ENCODE data around the gene PPP2R3B.
A peak's percentile ranks its signal among the peaks of the same experiment; 100 is the strongest.
"Not testable (repeated sequence)": the region's sequence is repeated elsewhere in the genome, so short reads cannot be mapped to it uniquely, and the experiment has no call there.

The PPP2R3B gene

GRCh38 chrX:413322-414201 is 26.9 kb upstream of the PPP2R3B start:
- DNase-seq = peak; percentile 44

- DNase-seq = no peak
Measured at GRCh38 chrX:410296-410695, 23.6 kb upstream of the PPP2R3B start.

- no peak for DNase-seq
Measured at GRCh38 chrX:405149-405548, 18.4 kb upstream of the PPP2R3B start.

- DNase-seq = no peak
Measured at GRCh38 chrX:404656-405055, 17.9 kb upstream of the PPP2R3B start.

- no peak for DNase-seq
Measured at GRCh38 chrX:402857-403256, 16.1 kb upstream of the PPP2R3B start.

- DNase-seq = no peak
Measured at GRCh38 chrX:400258-400657, 13.6 kb upstream of the PPP2R3B start.

- no peak for DNase-seq
Measured at GRCh38 chrX:397575-397974, 10.9 kb upstream of the PPP2R3B start.

GRCh38 chrX:394830-395229 is 8.1 kb upstream of the PPP2R3B start:
- no peak for DNase-seq

GRCh38 chrX:392575-392846 is 5.8 kb upstream of the PPP2R3B start:
- no peak for DNase-seq

- no peak for DNase-seq
Measured at GRCh38 chrX:391717-392574, 5.2 kb upstream of the PPP2R3B start.

- no peak for DNase-seq
Measured at GRCh38 chrX:390459-390858, 3.8 kb upstream of the PPP2R3B start.

- DNase-seq = no peak
Measured at GRCh38 chrX:389021-389441, 2.3 kb upstream of the PPP2R3B start.

- no peak for DNase-seq
Measured at GRCh38 chrX:387729-388128, 1.0 kb upstream of the PPP2R3B start.

GRCh38 chrX:386239-386767 is 404 bp downstream of the PPP2R3B start:
- no peak for DNase-seq

GRCh38 chrX:385736-386135 is 971 bp downstream of the PPP2R3B start:
- not testable (repeated sequence) for DNase-seq

GRCh38 chrX:384861-385260 is 1.8 kb downstream of the PPP2R3B start:
- DNase-seq = no peak

- DNase-seq = no peak
Measured at GRCh38 chrX:378443-378842, 8.3 kb downstream of the PPP2R3B start.

- not testable (repeated sequence) for DNase-seq
Measured at GRCh38 chrX:376206-376605, 10.5 kb downstream of the PPP2R3B start.

GRCh38 chrX:375181-376036 is 11.3 kb downstream of the PPP2R3B start:
- DNase-seq = no peak

- peak; percentile 47 for DNase-seq
Measured at GRCh38 chrX:374596-374995, 12.1 kb downstream of the PPP2R3B start.

- DNase-seq = peak; percentile 79
Measured at GRCh38 chrX:373641-374471, 12.9 kb downstream of the PPP2R3B start.
